ENCODE results near the gene UBL4B.
A peak's percentile ranks its signal among the peaks of the same experiment; 100 is the strongest.

Gene UBL4B

DNA sequence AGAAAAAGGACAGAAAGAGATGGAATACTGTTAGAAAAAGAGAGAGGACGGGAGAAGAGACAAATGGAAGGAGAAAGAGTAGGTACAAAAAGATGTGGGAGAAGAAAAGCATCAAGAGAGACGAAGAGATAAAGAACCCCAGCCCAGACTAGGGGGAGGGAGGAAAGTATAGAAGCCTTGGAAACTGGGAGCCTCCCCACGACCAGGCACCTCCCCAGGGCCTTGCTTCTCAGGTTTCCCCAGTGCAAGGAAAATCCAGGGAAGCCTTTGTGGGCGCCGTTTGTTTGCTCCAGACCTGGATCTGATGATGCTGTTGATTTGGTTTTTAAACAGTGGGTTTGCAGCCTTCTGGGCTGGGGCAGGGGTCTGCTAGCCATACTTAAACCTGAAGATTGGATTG is 26.6 kb upstream of the UBL4B start:
- DNase-seq (ENCODE audit: low spot score), result no peak

DNA sequence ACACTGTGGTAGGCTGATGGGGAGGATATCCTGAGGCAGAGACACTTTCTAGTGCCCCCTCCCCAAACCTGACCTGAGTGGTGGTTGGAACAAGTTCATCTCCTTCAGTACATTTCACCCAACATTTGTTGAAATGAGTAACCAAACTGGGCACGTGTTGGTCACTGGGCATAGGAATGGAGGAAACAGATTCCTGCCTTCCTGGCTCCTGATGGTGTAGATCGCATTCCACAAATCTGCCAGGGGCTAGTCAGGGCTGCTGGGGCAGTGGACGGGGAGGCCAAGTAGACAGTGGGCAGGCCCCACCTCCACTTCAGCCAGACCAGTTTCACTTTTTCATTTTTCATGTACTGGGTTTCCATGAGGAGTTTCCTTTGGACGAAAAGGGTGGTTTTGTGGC is 25.3 kb upstream of the UBL4B start:
- DNase-seq (ENCODE audit: low spot score), result no peak

DNA sequence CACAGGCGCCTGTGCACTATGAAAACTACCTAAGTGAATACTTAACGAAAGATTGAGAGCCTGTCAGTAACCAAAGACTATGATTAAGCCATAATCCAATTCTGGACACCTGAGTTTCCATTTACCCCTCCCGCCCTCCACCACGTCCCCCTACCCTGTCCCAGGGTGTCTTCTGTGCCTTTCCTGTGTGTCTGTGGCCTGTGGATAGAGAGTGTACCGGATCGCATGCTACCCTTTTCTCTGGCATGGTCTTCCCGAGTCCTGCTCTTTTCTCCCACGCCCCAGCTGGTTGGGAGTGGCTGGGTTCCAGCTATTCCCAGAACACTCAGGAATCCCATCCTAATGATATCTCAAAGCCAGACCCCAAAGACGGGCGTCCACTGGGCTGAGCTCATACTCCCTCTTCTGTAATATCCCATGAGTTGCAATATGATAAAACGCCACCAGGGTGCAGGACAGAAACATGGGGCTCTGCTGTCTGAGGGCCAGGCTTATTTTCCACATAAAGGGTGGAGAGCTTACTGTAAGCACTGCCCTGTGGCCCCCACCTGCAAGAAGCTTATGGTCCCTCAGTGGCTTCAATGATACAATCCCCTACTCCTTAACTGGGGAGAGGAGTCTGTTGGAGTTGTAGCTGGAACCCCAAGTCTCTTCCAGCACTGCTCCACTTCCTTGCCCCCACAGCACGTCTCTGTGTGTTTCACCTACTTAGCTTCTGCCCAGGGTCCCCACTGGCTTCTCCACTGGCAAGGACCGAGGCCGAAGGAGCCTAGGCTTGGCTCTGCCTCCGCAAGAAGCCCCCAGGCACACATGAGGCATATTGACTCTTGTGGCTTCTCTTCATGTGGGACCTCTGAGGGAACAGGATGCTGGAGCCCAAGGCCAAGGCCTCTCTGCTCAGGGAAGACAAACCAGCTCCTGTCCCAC is 24.2 kb upstream of the UBL4B start:
- DNase-seq (ENCODE audit: low spot score), result peak; percentile 49

DNA sequence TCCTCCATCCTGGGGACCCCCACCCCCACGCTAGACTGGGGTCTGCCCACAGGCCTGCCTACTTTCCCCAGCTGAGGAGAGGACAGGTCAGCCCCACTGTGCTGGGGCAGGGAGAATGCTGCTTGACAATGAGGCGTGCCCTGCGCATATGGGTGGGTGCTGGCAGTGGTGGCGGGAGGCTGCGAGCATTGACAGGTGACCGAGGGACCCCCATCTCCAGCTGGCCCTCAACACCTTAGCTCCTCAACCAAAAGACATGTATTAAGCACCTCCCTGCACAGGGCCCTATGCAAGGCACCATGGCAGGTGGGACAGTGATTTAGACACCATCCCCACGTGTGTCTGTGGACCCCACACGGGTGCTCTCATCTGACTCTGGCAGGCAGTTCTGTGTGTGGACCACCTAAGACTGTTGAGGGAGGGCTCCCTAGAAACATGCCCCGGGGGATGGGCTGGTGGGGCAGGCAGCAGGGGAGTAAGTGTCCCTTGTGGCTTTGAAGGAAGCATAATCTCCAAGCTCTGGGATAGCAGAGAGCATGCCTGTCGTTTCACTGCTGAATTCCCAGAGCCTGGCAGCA is 23.4 kb upstream of the UBL4B start:
- no peak for DNase-seq (ENCODE audit: low spot score)

DNA sequence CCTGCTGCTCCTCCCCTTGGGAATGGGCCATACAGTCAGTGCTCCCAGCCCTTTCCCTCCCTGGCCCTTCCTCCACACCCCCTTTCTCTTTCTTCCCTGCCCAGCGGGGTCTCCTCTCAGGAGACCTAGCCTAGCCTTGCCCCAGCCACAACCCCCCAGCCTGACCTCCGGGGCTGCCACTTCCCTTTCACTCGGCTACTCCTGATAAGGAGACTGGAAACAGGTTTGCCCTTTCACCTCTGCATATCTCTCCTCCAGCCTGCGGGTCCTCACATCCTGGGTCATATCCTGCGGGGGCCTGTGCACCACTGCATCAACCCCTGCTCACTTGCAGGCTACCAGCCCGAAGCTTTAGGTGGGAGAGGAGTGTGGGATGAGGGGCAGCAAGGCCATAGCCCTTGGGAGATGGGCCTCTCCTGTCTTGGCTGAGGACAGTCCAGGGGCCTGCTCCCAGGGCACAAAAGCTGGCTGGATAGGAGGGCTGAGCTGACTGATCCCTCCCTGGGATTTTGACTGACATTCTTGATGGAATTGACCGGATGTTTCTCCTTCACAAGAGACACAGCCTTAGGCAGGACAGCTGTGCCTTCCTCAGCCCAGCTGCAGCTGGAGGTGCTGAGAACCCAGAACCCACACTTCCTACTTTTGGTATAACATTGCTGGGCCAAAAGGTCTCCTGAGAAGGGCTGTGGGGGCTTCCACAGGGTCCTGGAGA is 22.5 kb upstream of the UBL4B start:
- DNase-seq (ENCODE audit: low spot score), result no peak

DNA sequence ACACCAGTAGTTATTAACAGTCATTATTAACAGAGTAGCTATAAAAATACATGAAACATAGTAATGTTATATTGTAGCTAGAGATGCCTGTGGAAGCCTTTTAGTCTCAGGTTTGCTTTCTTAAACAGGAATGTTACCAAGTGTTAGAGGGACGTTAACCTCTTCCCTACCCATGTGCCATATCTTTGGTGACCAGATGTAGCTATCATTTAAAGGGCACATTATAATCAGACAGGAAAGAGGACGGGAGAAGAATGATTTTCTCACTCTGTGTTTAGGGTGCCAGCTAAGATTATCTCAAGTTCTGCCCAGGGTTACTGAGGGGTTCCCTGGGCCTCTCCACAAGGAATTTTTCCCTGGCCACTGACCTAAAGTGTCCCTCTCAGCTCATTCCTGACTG is 20.9 kb upstream of the UBL4B start:
- DNase-seq (ENCODE audit: low spot score), result no peak

DNA sequence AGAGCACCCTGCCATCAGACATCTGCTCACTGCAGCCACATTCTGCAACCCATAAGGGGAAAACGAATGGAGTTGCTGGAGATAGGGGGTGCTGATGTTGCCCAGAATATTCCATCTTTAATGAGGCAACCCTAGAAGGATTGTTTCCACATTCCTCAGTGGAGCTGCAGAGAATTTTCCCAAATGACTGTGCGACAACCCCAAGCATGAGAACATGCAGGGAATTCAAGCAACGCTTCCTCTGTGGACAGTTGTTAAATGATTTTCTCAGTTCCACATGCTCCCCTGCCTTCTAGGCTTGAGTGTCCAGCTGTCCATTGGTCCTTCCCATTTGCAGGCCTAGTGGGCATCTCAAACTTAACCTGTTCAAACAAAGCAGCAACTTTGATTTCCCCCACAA is 20.5 kb upstream of the UBL4B start:
- DNase-seq (ENCODE audit: low spot score), result no peak

DNA sequence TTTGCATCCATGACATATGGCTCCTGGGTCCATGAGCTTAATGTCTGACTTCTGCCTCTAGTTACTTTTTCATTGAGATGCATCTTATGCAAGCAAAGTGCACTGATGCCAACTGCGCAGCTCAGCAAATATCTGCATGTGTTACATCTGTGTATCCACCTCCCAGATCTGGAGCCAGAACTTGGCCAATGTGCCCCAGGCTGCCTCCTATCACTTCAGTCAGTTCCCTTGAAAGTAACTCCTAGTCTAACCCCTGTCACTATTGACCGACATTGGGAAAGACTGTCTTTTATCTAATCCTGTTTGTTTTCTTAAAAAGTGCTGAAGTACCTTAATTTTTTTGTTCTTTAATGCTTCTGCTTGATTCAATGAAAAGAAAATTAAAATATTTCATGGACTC is 19.3 kb upstream of the UBL4B start:
- no peak for DNase-seq (ENCODE audit: low spot score)

DNA sequence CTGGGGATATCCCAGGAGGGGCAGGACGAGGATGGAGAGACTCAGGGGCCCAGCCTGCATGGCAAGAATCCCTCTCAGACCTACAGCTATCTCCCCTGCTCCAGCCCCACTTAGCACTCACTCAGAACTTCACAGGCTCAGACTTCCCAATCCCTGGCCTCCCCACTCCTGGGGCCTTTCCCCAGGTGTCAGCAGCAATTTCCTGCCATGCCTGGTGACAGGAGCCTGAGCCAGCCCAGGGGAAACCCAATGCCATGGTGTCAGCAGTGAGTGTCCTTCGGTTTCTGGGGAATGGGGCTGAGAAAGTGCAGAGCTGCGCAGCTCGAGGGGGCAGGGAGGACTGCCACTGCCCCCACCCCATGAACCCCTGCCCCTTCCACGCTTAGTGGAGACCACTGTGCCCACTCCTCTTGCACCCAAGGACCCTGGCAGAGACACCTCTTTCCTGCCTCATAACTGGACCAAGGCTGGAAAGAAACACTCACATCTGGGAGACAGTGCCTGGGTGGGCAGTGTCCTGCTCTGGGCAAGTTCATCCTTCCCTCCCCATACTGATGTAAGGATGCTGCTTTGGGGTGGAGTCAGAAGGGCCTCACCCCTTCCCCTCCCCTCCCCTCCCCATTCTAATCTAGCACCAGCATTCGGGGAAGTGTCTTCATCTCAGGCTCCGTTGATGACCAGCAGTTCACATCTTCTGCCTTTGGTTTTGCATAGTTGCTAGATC is 17.1 kb upstream of the UBL4B start:
- DNase-seq (ENCODE audit: low spot score), result no peak

DNA sequence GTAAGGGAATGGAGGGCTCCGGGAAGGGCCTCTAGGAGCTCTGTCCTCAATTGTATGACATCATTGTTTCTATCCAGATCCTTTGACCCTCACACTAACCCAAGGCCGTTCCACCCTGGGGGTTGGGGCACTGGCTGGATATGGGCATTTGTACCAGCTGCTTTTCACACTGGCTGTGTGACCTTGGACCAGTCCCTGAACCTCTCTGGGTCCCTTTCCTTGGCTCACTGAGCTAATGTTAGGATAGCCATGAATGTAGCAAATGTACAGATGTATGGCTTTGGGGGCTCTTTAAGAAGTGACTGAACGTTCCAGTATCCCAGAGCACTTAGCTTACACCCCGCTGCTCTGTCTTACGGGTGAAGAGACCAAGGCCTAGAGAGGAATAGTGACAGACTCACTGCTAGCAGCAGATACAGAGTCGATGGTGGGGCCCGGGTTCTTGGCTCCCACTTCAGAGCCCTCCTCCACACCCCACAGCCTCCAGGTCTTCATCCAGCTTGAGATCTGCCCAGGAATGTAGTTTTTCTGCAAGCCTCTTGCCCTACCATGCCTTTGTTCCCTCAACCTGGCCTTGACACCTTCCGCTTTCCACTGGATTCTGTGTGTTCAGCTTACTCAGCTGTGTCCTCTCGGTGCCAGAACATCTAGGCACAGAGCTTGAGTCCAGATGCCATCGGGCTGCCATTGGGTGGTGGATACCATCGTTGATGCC is 14.6 kb upstream of the UBL4B start:
- no peak for DNase-seq (ENCODE audit: low spot score)

DNA sequence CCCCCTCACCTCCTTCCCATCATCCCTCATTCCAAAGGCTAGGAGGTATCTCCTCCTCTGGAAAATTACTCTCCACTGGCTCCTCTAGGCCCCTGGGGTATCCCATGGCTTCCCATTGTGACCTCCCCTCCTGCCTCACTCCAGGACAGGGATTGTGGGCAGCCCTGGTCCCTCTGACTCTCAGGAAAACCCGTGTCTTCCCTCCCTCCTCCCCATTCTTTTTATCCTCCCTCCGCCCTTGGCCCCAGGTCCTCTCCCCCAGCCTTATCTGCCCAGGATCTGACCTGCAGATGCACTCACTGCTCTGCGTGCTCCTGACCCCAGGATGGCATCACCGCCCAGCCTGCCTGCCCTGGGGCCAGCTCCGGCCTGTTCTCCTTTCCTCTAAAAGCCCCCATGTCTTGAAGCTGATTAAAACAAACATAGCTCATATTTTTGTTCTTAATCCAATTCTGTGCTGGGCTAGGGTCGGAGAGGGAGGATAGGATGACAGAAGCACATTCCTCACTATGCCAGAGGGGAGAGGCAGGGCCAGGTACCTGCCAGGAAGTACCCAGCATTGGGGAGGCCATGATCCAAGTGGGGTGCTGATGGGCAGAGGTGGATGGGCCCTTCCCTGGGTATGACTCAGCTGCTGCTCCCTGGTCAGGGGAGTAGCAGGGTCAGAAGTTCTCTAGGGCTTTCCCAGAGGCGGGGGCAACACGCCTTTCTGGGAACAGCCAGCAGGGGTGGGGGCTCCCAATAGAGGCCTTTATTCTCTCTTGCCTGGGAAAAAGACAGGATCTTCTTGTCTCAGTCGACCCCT is 13.8 kb upstream of the UBL4B start:
- no peak for DNase-seq (ENCODE audit: low spot score)

DNA sequence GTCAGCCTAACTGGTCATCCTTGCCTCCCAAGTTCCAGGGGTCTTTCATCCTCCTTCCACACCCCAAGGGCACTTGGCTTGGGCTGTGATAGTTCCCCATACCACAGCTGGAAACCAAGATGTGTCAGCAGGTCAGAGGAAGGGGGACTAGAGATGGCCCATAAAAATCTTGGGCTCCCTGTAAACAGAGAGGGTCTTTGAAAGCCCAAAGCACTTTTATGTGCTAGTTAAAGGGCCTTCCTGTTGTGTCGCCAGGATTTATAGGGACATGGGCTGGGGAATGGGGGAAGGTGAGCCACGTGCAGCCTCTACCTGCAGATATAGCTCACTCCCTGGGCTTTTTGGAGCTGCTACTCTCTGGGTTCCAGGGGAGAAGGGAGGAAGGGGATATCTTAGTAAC is 11.9 kb upstream of the UBL4B start:
- DNase-seq (ENCODE audit: low spot score), result no peak

DNA sequence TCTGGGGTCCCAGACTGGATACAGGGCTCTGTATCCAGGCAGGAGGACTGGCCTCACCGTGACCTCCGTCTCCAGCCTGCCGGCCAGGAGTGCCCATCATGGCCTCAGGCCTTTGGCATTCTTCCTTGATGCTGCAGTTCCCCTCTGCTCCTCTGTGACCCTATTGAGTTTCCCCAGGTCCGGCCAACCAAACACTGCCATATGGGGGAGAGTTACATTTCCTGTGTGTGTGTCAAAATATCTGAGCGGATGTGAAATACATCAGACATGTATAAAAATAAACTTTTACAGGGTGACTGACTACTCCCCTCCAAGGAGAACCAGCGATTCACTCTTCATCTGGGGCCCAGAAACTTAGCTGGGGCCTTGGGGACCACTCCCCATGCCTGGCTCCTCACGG is 10.2 kb upstream of the UBL4B start:
- no peak for DNase-seq (ENCODE audit: low spot score)

DNA sequence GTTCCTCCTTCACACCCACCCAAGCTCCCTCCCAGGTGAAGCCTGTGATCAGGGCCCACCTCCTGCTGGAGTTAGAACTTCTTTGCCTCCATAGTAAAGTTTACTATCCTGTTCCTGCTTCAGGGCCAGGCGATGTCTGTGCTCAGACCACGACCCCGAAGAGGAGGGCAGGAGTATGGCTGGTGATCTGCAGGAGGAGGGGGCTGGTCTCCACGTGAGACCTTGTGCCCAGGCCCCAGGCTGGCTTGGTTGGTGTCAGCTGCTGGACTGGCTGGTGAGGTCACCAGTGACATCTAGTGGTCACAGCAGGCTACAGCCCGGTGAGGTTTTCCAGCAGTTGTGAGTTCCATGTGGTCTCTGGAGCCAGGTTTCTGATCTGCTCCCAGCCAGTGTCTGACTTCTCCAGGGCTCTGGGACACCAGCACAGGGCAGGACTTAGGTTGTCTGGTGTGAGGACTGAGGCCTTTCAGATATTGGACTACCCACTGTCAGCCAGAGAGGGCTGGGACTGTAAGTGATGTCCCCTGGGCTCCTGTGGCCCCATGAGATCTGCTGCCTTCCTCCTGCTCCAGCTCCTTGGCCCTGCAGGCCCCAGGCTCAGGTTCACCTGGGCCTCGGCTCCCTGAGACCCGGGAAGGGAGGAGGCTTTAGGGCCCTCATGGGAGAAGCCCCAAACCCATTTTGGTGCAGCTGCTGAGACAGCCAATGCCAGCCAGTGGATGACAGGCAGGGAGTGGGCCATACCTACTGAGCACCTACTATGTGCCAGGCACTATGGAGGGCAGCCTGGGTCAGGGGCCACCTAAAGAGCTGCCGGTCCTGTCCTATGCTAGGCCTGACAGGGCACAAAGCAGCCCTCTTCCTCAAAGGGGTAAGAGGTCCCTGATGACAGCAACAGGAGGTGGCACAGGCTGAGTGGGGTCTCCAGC is 6.0 kb upstream of the UBL4B start:
- DNase-seq (ENCODE audit: low spot score), result peak; percentile 50

DNA sequence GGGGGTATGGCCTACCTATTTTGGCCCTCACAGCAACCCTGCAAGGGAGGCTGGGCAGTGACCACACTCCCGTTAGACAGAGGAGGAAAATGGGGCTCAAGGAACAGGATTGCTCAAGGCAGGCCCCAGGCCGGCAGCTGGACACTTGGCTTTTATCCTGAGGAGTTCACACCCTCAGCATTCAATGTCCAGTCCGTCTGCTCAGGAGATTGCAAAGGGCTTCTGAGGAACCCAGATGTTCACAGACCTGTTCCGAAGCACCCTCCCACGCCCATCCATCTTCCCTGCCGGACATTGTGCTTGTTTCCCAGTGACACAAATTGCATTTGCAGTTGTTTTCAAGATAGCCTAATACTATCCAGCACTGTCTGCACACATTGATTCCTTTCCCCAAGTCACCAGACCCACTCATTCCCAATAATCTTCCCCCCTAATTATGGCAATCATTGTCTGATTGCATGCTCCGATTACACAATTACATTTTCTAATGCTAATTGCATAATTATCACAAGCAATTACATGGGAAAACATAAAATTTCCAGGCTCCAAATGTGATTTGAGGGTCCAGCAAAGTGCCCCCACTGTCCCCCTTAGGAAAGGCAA is 4.3 kb upstream of the UBL4B start:
- DNase-seq (ENCODE audit: low spot score), result no peak

DNA sequence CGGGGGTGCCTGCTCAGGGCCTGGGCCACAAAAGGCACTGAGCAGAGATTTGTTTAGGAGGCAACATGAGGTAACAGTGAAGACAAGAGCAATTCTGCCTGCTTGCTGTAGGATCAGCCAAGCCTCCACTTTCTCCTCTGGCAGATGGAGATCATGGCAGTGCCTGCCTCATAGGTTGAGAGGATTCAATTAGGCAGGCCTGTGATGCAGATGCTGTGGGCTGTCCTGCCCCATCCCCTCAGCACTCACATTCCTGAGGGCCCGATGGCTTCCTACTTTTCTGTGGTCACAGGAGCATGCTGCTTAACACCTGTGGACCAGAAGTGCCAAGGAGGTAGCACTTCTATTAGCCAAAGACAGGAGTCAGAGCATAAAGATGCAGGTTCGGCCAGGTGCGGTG is 1.2 kb upstream of the UBL4B start:
- no peak for DNase-seq (ENCODE audit: low spot score)

DNA sequence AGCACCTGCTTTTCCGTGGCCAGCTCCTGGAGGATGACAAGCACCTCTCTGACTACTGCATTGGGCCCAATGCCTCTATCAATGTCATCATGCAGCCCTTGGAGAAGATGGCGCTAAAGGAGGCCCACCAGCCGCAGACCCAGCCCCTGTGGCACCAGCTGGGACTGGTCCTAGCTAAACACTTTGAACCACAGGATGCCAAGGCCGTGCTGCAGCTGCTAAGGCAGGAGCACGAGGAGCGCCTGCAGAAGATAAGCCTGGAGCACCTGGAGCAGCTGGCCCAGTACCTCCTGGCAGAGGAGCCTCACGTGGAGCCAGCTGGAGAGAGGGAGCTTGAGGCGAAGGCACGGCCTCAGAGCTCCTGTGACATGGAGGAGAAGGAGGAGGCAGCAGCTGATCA is 413 bp downstream of the UBL4B start:
- no peak for DNase-seq (ENCODE audit: low spot score)

DNA sequence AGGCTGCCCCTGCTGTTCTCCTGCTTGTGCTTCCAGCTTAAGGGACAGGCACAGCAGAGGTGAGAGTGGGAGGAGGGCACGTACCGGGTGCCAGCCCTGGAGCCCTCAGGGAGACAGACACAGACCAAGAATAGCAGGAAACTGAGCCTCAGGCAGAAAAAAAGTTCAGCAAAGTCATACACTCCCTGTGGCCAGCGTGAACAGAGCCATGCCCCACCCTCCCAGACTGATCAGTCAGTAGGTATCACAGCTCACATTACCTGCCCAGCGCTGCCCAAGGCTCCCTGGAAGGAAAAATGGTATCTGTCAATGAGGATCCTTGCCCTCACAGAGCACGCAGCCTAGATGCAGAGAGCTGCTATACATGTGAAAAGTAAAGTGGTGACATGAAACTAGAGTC is 1.3 kb downstream of the UBL4B start:
- DNase-seq (ENCODE audit: low spot score), result no peak

DNA sequence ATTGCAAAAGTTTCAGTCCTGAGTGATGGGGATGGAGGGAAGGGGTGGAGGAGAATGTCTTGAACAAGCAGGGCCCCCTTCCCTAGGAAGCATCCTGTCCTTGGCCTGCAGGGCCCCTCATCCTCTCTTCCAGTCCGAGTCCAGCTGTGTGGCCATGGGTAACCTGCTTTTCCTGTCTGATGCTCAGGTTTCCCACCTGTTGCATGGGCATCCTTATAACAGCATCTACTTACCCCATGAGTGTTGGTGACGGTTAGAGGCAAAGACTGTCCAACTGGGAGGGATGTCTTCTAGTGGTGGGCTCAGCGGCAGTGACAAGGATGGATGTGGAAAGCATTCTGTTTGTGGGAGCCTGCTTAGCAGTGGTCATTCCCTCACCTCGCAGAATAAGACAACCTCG is 1.9 kb downstream of the UBL4B start:
- DNase-seq (ENCODE audit: low spot score), result no peak

DNA sequence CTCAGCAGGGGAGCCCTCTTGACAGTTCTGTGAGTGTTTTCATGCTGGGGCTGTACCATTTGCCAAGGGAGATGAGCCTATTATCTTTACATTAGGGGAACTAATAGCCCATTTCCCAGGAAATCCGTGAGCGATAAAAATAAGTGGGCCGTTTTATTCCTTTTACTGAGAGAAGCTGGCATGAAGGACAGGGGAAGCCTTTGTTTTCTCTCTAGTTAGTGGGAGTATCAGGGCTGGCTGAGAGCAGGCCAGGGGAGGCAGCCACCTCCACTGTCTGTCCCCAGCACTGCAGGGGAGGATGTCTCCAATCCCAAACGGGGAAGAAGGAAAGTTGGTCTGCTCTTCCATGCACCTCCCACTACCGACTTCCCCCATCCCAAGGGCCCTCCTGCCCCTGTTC is 2.5 kb downstream of the UBL4B start:
- no peak for DNase-seq (ENCODE audit: low spot score)

Data from hematopoietic multipotent progenitor cell treated with erythropoietin and hydrocortisone succinate and interleukin-3 and kit ligand, for 15 days (in vitro differentiated cells).